Natural killer cell treated with Interleukin-12 subunit alpha and Interleukin-12 subunit beta and Interleukin-15 and Interleukin-18, amount 100 ng/mL, for 72 hours (primary cell): ENCODE measurements around the gene CRB3. TPM values are rescaled to one million over a fixed set of nuclear protein-coding genes. Genes with fewer than 3 reads are reported as not detected.

Experiments
- total RNA-seq, 2 donors: library from RNA; stranded (reverse); gene quantifications; one replicate each; pipeline ENCODE4 v1.2.3, GENCODE V29; 2022

Gene CRB3
- total RNA-seq, 2 donors from 2014 or later, result not detected

Other genes starting within 250 kb of the CRB3 start
- 100 to 1,000 TPM in 1 of 2 donors, 10 to 100 TPM in 1; 44.7 to 104 TPM for gene MLLT1, start 184.3 kb upstream of the CRB3 start, total RNA-seq
- not detected for gene ACER1, start 130.7 kb upstream of the CRB3 start, total RNA-seq
- gene CLPP, start 102.7 kb upstream of the CRB3 start, total RNA-seq, result 100 to 1,000 TPM; 115 to 146 TPM
- gene ALKBH7, start 91.5 kb upstream of the CRB3 start, total RNA-seq, result 10 to 100 TPM; 29.2 to 31.3 TPM
- 1 to 10 TPM; 1.8 to 1.9 TPM for gene PSPN, start 88.3 kb upstream of the CRB3 start, total RNA-seq
- 10 to 100 TPM; 71.1 to 72.6 TPM for gene GTF2F1, start 71.1 kb upstream of the CRB3 start, total RNA-seq
- 100 to 1,000 TPM; 260 to 386 TPM for gene KHSRP, start 39.5 kb upstream of the CRB3 start, total RNA-seq
- gene SLC25A41, start 30.5 kb upstream of the CRB3 start, total RNA-seq, result not detected
- 10 to 100 TPM in 1 of 2 donors, 1 to 10 TPM in 1; 5.4 to 10.5 TPM for gene SLC25A23, start 4.5 kb upstream of the CRB3 start, total RNA-seq
- gene DENND1C, start 17.5 kb downstream of the CRB3 start, total RNA-seq, result 100 to 1,000 TPM in 1 of 2 donors, 10 to 100 TPM in 1; 73.6 to 131 TPM
- gene TUBB4A, start 38.0 kb downstream of the CRB3 start, total RNA-seq, result 1 to 10 TPM; 1.4 to 3.2 TPM
- 1 to 10 TPM; 3.4 to 3.8 TPM for gene TNFSF9, start 66.8 kb downstream of the CRB3 start, total RNA-seq
- 10 to 100 TPM; 10.6 to 26.1 TPM for gene CD70, start 126.9 kb downstream of the CRB3 start, total RNA-seq
- gene TNFSF14, start 205.9 kb downstream of the CRB3 start, total RNA-seq, result 10 to 100 TPM in 1 of 2 donors, 1 to 10 TPM in 1; 4.5 to 11.3 TPM